Measurements from ENCODE around the gene HELB. TPM values are rescaled to one million over a fixed set of nuclear protein-coding genes. Genes with fewer than 3 reads are reported as not detected.

HELB gene
- total RNA-seq: 2.9 TPM
- long read RNA-seq, partial matches to known transcripts: 2 of 3 reads
- long read RNA-seq, other reads (novel, unspliced or antisense): 1 of 3 reads

DNA sequence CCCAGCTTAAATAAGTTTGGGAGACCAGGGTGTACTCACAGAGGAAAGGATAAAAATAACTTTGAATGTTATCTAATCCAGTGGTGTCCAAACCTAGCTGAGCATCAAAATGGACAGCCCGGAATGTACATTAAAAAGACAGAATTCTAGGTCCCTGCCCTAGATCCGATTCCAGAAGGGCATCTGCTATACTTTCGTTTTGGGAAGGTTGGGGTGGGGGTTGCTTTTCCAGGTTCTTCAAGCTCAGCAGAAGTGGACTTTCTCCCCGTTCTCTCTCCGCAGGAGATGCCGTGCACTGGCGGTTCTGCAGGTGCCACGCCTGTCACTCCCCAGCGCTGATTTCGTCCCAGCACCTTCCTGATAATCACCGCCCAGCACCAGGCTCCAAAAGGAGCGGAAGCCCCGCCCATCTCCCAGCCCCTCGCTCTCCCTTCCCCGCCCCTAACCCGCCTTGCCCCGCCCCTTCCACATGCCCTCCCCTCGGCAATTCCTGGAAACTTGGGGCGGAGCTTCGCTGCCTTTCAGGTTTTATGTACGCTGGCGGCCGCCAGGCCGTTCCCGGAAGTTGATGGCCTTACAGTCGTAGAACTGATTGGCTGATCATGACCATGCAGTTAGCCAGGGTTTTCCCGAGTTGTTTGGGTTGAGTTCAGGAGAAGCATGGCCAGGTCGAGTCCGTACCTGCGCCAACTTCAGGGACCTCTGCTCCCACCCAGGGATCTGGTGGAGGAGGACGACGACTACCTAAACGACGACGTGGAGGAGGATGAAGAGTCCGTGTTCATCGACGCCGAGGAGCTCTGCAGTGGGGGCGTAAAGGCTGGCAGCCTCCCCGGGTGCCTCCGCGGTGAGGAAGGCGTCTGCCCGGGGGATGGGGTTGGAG is at the start of gene HELB:
TSS of gene HELB (plus strand) at position 550 of the 883 bp plus-strand sequence. CDS start at position 661, 111 bp downstream.
- peak; percentile 99 for DNase-seq (ENCODE audit: low spot score)

DNA sequence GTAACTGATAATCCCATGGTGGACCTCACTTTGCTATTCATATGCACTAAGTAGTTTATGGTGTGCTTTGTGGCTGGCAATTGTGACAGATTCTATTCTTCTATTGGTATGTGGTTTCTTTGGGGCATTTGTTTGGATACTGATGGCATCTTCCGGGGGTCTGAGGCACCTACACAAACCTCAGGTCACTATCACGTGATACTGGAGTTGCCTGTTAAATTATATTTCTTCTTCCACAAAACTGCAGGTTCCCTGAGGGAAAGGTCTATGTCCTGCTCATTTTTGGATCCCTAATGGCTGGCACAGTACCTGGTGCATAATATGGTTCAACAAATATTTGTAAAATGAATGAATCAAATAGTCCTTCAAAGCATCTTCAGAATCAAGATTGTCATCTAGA is 49.5 kb upstream of the HELB start:
- DNase-seq (ENCODE audit: low spot score): no peak

DNA sequence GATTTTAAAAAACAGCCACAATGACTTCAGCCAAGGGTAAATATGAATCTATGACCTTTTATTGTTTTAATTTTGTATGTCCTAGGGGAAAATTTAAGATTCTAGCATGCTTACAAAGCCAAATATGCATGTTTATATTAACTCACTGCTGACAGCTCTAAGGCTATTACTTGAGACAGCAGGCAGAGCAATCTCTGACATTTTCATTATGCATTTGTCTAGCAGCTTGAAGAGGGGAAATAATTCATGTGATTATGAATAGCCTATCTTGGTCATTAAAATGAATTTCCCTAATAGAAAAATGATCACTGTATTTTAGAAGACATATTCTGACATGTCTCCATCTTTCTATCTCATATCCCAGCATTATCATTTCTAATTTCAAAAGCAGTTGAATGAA is 46.6 kb upstream of the HELB start:
- no peak for DNase-seq (ENCODE audit: low spot score)

GRCh38 chr12:66258011-66258410 is 44.3 kb upstream of the HELB start:
- no peak for DNase-seq (ENCODE audit: low spot score)

DNA sequence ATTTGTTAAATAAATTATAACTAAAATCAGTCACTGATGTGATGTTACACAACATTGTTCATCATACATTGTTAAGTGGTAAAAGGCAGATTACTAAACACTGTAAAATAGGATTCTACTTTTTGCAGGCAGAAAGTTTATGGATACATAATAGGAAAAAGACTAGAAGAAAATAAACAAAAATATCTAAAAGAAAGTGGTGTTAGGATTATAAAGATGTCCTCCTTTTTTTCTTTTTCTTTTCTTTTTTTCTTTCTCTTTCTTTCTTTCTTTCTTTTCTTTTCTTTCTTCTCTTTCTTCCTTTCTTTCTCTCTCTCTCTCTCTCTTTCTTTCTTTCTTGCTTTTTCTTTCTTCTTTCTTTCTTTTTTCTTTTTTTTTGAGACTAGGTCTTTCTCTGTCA is 39.6 kb upstream of the HELB start:
- DNase-seq (ENCODE audit: low spot score): no peak

GRCh38 chr12:66268562-66268961 is 33.7 kb upstream of the HELB start:
- DNase-seq (ENCODE audit: low spot score): no peak

DNA sequence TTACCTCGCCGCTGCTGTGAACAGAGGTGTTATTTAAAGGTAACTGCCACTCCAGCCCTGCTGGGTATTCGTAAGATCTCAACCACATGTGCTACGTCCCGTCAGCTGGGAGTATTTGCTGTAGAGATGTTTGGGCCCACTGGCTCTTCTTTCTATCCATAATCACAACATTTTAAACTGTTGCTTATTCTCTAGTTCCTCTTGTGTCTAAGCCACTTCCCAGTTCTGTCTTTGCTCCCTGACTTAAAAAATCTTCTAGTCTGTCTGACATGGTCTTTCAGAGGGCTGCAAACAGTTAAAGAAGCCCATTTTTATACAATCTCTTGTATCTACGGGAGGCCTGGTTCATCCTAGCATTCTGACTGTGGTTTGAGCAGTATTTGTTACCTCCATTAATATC is 33.2 kb upstream of the HELB start:
- DNase-seq (ENCODE audit: low spot score): no peak

DNA sequence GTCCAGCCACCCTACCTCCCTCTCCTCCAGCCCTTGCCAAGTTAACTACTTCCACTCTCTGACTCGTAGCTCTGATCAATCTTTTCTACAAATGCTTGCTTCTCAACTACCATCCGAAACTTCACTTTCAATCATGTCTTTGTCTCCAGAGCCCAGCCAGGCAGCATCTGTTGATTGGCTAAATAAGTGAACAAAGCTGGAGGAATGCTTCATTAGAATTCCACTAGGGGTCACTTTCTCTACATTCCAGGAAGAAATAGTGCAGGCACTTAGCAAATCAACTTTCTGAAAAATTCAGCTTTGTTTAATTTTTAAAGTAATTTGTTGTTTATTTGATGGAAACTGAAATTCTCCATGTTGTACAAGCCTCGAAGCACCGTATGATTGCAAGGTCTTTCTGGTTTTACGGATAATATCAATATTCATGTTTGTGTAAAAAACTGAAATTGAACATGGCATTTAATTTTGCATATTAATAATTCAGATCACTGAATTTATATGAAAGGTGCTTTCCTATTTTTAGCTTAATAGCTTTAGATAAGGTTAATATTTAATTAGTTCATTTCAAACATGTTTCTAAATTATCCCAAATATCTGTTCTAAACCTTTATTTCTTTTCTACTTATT is 32.4 kb upstream of the HELB start:
- no peak for DNase-seq (ENCODE audit: low spot score)

DNA sequence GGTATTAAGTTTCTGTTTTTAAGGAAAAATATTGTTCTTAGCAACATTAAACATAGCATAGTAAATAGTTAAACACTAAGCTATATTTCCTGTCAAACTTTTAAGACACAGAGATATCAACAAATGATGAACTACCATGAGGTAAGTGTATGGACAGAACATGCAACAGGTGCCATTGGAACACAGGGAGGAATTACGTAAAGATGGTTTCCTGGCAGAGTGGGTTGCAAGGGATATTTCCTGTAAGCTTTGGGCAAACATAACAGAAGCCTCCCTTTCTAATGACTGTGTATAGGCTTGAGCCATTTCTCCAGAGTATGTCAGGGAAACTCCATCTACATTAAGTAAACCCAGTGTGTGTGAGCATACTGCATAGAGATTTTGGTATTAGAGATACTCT is 31.7 kb upstream of the HELB start:
- DNase-seq (ENCODE audit: low spot score): no peak

DNA sequence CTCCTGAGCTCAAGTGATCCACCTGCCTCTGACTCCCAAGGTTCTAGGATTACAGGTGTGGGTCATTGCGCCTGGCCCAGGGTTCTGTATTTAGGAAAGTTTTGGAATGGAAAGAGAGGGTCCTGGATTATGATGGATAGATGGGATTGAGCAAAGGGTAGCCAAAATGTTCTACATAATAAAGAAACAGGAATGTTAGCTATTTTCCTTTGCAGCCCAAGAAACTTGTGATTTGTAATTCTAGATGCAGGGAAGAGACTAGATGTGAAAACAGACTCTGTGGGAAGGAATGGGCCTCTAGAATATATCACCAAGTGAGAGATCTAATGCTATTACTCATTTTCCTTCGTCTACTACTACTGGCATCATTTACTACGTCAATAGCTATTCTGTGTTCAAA is 29.6 kb upstream of the HELB start:
- no peak for DNase-seq (ENCODE audit: low spot score)

DNA sequence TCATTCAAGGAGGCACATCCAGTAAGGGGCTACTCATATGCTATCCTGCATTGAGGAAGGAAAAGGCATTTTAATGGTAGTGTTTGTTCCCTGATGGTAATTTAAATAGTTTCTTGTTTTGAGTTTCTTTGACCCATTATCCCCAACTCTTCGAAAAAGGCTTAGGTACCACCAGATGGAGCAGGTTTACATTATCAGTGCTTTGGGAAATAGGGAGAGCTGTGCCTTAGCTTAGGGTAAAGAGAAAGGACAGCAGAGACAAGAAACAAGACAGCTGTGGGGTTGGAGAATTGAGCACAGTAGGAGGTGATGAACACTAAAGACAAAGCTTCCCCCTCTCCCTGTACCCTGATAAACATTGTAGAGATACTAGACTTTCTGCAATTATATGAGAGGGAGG is 29.1 kb upstream of the HELB start:
- DNase-seq (ENCODE audit: low spot score): no peak

GRCh38 chr12:66275040-66275439 is 27.3 kb upstream of the HELB start:
- no peak for DNase-seq (ENCODE audit: low spot score)

DNA sequence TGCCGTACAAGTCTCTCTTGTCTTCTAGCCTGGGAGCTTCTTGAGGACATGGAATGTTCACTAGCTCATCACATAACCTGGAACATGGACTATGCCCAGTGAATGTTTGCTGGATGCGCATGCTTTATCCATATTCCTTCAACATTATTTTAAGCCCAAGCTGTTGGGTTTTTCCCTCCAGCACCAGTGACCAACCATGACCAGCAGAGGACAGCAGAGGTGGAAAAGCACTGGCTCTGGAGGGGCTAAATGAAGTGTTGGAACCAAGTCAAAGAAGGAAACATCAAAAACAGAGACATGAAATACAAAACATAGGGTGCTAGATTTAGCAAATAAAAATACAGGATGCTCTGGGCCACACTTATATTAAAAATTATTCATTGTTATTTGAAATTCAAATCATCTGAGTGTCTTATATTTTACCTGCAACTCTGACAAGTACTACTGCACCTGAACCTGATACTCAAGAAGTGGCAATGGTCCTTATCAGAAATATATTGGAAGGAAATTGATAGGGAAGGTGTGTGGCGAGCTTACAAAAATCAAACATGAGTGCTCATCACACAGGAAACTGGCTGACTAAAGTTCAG is 23.1 kb upstream of the HELB start:
- no peak for DNase-seq (ENCODE audit: low spot score)

DNA sequence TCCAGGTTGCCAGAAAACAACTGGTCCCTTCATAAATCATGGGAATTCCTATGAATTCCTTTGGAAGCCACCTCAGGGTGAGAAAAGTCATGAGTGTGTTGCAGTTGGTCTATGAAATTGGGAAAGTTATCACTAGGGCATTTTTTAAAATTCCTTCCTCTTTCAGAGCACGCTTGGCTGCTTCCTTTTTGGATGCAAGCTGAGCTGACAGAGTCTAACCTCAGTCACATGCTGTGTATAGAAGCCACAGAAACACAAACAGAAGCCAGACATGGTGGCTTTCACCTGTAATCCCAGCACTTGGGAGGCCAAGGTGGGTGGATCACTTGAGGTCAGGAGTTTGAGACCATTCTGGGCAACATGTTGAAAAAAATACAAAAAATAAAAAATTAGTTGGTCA is 21.7 kb upstream of the HELB start:
- DNase-seq (ENCODE audit: low spot score): no peak

- DNase-seq (ENCODE audit: low spot score): no peak
Observed at GRCh38 chr12:66282244-66282643, 20.0 kb upstream of the HELB start.

DNA sequence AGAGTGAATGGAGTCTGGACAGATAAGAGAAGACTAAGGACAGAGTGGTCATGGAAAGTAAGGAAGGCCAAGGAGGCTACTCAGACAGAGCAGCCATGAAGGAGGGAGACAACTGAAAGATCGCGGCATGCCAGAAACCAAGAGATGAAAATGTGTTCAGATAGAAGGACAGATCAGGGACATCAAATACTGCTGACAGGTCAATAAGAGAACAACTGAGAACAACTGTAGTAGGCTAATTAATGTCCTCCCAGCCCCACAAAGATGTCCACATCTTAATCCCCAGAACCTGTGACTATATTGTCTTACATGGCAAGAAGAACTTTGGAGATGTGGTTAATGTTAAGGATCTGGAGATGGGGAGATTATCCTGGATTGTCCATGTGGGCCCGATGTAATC is 15.0 kb upstream of the HELB start:
- DNase-seq (ENCODE audit: low spot score): no peak

- no peak for DNase-seq (ENCODE audit: low spot score)
Observed at GRCh38 chr12:66288121-66288520, 14.2 kb upstream of the HELB start.

GRCh38 chr12:66289485-66289884 is 12.8 kb upstream of the HELB start:
- no peak for DNase-seq (ENCODE audit: low spot score)

DNA sequence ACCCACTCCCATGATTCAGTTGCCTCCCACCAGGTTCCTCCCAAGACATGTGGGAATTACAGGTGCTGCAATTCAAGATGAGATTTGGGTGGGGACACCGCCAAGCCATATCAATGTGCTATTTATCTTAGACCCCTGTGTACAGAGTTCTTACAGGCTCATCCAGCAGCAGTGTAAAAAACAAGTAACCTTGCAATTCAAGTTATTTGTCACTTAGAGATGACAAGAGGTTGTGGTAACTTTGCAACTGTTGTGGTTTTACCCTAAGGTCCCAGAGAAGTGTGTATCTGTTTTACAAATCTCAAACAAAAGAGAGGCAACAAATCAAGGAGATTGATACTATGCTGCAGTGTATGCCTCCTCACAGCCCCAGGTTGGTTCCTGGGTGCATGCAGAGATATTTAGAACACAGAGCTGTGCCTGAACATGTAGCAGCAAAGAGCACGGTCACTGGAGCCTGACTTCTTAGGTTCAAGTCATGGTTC is 11.5 kb upstream of the HELB start:
- no peak for DNase-seq (ENCODE audit: low spot score)

DNA sequence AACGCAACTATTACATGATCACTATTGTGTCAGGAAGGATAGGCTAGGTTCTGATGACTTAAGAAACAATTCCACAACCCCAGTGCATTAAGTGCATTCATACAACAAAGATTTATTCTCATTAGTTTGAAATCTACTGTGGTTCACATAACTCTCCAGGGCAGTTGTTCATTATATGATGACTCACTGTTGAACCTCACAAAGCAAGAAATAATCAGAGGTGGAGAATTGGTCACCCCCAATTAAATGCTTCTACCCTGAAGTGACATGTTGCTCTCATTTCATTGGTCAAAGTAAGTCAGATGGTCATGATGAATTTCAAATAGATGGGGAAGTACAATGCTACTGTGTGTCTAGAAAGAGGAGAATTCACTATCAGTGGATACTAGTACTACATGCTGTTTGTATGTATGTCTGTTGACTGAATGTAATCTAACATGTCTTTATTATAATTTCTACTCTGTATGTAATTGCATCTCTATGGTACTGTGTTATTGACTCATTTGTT is 6.1 kb upstream of the HELB start:
- DNase-seq (ENCODE audit: low spot score): no peak

GRCh38 chr12:66297080-66297479 is 5.2 kb upstream of the HELB start:
- no peak for DNase-seq (ENCODE audit: low spot score)

GRCh38 chr12:66297923-66298322 is 4.4 kb upstream of the HELB start:
- DNase-seq (ENCODE audit: low spot score): no peak

Data from mesenteric fat pad (tissue), 1 donor.